Endothelial cell (in vitro differentiated cells): ENCODE results near the gene TFRC. TPM values are rescaled to one million over a fixed set of nuclear protein-coding genes. Genes with fewer than 3 reads are reported as not detected.

Experiments
- DNase-seq: peaks from one replicate; pipeline ENCODE4 v3.0.0; 2021; ENCODE audit warnings: low spot score
- H3K27ac Mint-ChIP-seq: one replicate; pipeline ENCODE4 v1.8.0; 2021; ENCODE audit warnings: mixed read lengths, inconsistent platforms; ENCODE audit not compliant: unreplicated experiment
- H3K27me3 Mint-ChIP-seq: one replicate; pipeline ENCODE4 v1.8.0; 2021; ENCODE audit warnings: mild to moderate bottlenecking, moderate library complexity, mixed read lengths, inconsistent platforms; ENCODE audit not compliant: unreplicated experiment
- H3K36me3 Mint-ChIP-seq: one replicate; pipeline ENCODE4 v1.8.0; 2021; ENCODE audit warnings: mild to moderate bottlenecking, low read depth, mixed read lengths, inconsistent platforms; ENCODE audit not compliant: unreplicated experiment
- H3K4me1 Mint-ChIP-seq: one replicate; pipeline ENCODE4 v1.8.0; 2021; ENCODE audit warnings: mild to moderate bottlenecking, mixed read lengths, inconsistent platforms; ENCODE audit not compliant: unreplicated experiment
- H3K4me3 Mint-ChIP-seq: one replicate; pipeline ENCODE4 v1.8.0; 2021; ENCODE audit warnings: mild to moderate bottlenecking, mixed read lengths, inconsistent platforms; ENCODE audit not compliant: unreplicated experiment
- H3K9me3 Mint-ChIP-seq: one replicate; pipeline ENCODE4 v1.8.0; 2021; ENCODE audit warnings: mixed read lengths, inconsistent platforms; ENCODE audit not compliant: unreplicated experiment
- total RNA-seq: library from RNA; stranded (reverse); fragmentation: NEBNext Ultra II Directional; extraction: Animal tissue kit (Norgen Biotek cat#: 25700); gene quantifications from one replicate; pipeline ENCODE4 v1.2.1, GENCODE V29; 2021; ENCODE audit not compliant: unreplicated experiment
- TF ChIP-seq, protein P1 (sequence below): fragments of 200-600 bp; sonication (generic); IDR thresholded peaks from one replicate; pipeline ENCODE4 v1.5.0; 2021; ENCODE audit warnings: antibody characterized with exemption; ENCODE audit not compliant: unreplicated experiment

TFRC gene
- total RNA-seq, 1 donor from 2014 or later: 23.5 TPM

DNA sequence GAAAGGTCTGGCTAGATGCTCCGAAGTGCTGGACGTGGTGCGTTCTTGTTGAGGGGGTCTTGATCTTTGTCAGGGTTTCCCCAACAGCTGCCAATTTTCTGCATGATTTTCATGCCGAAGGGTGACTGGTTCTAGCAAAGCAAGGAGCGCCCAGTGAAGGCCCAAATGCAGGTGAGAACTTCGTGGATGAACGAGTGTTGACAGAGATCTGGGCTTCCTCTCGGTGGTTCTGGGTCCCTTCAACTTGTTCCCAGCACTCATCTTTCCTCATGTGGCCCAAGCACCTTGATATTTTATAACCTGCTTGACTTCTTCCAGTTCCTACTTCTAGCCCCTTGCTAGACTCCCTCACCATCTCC lies 40.8 kb upstream of the TFRC start:
- no peak overlapping the region for H3K27ac Mint-ChIP-seq
- no peaks in the 10 kb centered on the region for H3K36me3 Mint-ChIP-seq
- H3K27me3 Mint-ChIP-seq: peaks cover 1% of the 10 kb centered on the region
- TF ChIP-seq, protein P1, sequence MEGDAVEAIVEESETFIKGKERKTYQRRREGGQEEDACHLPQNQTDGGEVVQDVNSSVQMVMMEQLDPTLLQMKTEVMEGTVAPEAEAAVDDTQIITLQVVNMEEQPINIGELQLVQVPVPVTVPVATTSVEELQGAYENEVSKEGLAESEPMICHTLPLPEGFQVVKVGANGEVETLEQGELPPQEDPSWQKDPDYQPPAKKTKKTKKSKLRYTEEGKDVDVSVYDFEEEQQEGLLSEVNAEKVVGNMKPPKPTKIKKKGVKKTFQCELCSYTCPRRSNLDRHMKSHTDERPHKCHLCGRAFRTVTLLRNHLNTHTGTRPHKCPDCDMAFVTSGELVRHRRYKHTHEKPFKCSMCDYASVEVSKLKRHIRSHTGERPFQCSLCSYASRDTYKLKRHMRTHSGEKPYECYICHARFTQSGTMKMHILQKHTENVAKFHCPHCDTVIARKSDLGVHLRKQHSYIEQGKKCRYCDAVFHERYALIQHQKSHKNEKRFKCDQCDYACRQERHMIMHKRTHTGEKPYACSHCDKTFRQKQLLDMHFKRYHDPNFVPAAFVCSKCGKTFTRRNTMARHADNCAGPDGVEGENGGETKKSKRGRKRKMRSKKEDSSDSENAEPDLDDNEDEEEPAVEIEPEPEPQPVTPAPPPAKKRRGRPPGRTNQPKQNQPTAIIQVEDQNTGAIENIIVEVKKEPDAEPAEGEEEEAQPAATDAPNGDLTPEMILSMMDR: no peak
- no peaks in the 10 kb centered on the region for H3K9me3 Mint-ChIP-seq
- H3K4me1 Mint-ChIP-seq: peaks cover 23% of the 10 kb centered on the region
- H3K4me3 Mint-ChIP-seq: no peak overlapping the region
- DNase-seq: no peak

DNA sequence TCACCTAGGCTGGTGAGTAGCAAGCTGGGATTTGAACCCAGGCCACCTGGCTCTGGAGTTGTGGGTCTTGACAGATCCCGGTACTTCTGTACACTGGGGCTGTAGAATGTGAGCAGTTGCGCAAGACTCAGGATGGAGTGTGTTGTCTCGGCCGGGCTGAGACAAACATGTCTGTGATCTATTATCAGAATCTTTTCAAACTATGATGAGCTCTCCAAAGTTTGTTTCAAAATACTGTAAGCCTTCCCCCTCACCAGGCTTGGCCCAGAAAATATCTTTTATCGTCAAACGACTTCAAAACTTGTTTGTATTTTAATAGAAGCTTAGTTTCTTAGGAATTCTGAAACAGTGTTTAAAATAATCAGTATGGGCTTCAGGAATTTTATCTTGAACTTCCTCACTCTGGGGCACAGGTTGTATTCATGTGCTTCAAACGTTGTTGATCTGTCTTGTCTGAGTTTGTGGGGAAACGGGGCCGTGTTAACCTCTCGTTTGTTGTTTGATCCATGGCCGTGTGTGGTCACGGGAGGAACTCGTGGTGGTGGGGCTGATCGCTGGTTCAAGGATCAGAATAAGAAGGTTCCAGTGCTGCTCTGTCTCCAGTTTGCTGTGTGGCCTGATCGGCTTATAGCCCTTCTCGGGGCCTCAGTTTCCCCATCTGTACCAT lies 40.3 kb upstream of the TFRC start:
- Mint-ChIP-seq H3K4me1 (peaks cover 18% of the 10 kb centered on the region), H3K27me3 (peaks cover 1% of the 10 kb centered on the region), H3K27ac (no peak overlapping the region), H3K9me3 (no peaks in the 10 kb centered on the region), H3K4me3 (no peak overlapping the region), H3K36me3 (no peaks in the 10 kb centered on the region)
- TF ChIP-seq, protein P1: no peak
- DNase-seq: no peak

- Mint-ChIP-seq H3K9me3 (no peaks in the 10 kb centered on the region), H3K36me3 (no peaks in the 10 kb centered on the region), H3K4me1 (peaks cover 15% of the 10 kb centered on the region), H3K4me3 (no peak overlapping the region), H3K27ac (no peak overlapping the region), H3K27me3 (peaks cover 1% of the 10 kb centered on the region)
- TF ChIP-seq, protein P1: no peak
- DNase-seq: no peak
Observed at GRCh38 chr3:196121066-196121465, 39.2 kb upstream of the TFRC start.

DNA sequence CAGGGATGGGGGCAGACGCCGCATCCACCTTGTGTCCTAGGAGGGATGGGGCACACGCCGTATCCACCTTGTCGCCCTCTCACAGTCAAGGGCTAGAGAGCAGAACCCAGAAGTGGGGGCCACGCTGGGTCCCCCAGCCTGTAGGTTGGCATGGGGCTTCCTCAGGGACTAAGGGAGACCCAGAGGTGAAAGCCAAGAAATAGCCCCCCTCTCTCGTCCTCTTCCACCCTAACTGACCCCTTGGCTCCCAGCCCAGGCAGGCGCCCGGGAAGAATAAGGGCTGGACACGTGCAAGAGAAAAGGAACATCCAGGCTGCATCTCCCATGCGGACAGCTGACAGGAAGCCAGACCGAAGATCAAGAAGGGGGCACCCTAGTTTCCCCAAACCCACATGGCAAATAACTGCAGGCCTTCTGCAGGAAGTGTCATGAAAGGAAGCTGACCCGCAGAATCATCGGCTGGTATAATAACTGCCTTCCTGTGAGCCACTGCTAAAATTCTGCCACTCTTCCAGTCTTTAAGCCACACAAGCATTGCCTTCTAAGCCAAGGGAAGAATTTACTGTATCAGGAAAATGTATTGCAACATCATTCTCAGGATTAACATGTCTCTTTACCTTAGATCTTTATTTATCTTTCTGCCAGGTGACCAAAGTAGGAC lies 38.5 kb upstream of the TFRC start:
- Mint-ChIP-seq H3K27ac (no peak overlapping the region), H3K27me3 (peaks cover 1% of the 10 kb centered on the region), H3K36me3 (no peaks in the 10 kb centered on the region), H3K4me1 (peaks cover 15% of the 10 kb centered on the region), H3K4me3 (no peak overlapping the region), H3K9me3 (no peaks in the 10 kb centered on the region)
- TF ChIP-seq, protein P1: no peak
- DNase-seq: no peak

- Mint-ChIP-seq H3K9me3 (no peaks in the 10 kb centered on the region), H3K27ac (no peak overlapping the region), H3K4me1 (peaks cover 15% of the 10 kb centered on the region), H3K27me3 (peaks cover 3% of the 10 kb centered on the region), H3K4me3 (no peak overlapping the region), H3K36me3 (no peaks in the 10 kb centered on the region)
- DNase-seq: no peak
- TF ChIP-seq, protein P1: no peak
Observed at GRCh38 chr3:196117809-196118208, 35.9 kb upstream of the TFRC start.
